Uterus (tissue), 4 donors: Measurements from ENCODE around the gene ARHGAP42. TPM values are rescaled to one million over a fixed set of nuclear protein-coding genes. Genes with fewer than 3 reads are reported as not detected.

Experiments
- DNase-seq, 2 donors: peaks; one replicate each; pipeline ENCODE4 v3.0.0-alpha.2; 2019 to 2020
- H3K27ac ChIP-seq, 2 donors: fragments of 200-600 bp; sonication (generic); 1 replicate in 1 of 2; 2 replicates in 1 of 2; pipeline ENCODE4 v1.5.1; 2016 to 2018
- H3K27me3 ChIP-seq, 2 donors: fragments of 200-600 bp; sonication (generic); one replicate each; pipeline ENCODE4 v1.5.1; 2018 to 2019; ENCODE audit warnings: control low read depth in 1 of 2
- H3K36me3 ChIP-seq, 2 donors: fragments of 200-600 bp; sonication (generic); one replicate each; pipeline ENCODE4 v1.5.1; 2019; ENCODE audit warnings: control low read depth in 1 of 2
- H3K4me1 ChIP-seq, 2 donors: fragments of 200-600 bp; sonication (generic); one replicate each; pipeline ENCODE4 v1.5.1; 2018 to 2019; ENCODE audit warnings: control low read depth in 1 of 2
- H3K4me3 ChIP-seq, 2 donors: fragments of 200-600 bp; sonication (generic); 1 replicate in 1 of 2; 2 replicates in 1 of 2; pipeline ENCODE4 v1.5.1; 2018 to 2019; ENCODE audit warnings: mild to moderate bottlenecking in 1 of 2
- H3K9me3 ChIP-seq, 2 donors: fragments of 200-600 bp; sonication (generic); one replicate each; pipeline ENCODE4 v1.5.1; 2019; ENCODE audit warnings: control low read depth in 1 of 2
- CTCF ChIP-seq, 4 experiments: fragments of 200-600 bp in 2 of 4; fragments of 450-650 bp in 2 of 4; sonication (generic) in 2 of 4; IDR thresholded peaks; one replicate each; pipeline ENCODE4 v1.5.1; 2016 to 2019; ENCODE audit warnings: antibody characterized with exemption in 4 of 4, mild to moderate bottlenecking in 2 of 4, moderate library complexity in 1 of 4
- POLR2A ChIP-seq, 2 donors: fragments of 450-650 bp; IDR thresholded peaks; one replicate each; pipeline ENCODE4 v1.6.1; 2016; ENCODE audit warnings: antibody characterized with exemption in 2 of 2, mild to moderate bottlenecking in 1 of 2, moderate library complexity in 1 of 2
- intact Hi-C: fragments of 100-400 bp; cut with DNase I; formaldehyde crosslinking; loops from one replicate; pipeline ENCODE4 v1.15.1; 2023; ENCODE audit warnings: low total_unique reads
- total RNA-seq, 4 donors: library from RNA; depleted of rRNA in 3 of 4; stranded (reverse); fragments of >200 nt in 3 of 4; gene quantifications; one replicate each; pipeline versions ENCODE4 v1.1.0 to v1.2.4, GENCODE V29; 2014 to 2023
- donor health status: DM: yes; HTN: yes; CAD: no.

The ARHGAP42 gene
- total RNA-seq, 4 donors from 2014 or later: 10.2 to 51.6 (median 21.1) TPM

GRCh38 chr11:100902454-100903141, 215.5 kb downstream of the ARHGAP42 start:
- no peaks in the 10 kb centered on the region for H3K27me3 ChIP-seq
- no peaks in the 10 kb centered on the region for H3K4me1 ChIP-seq
- intact Hi-C loops: no loop called here
- no peak overlapping the region for H3K27ac ChIP-seq
- no peak for DNase-seq
- H3K9me3 ChIP-seq: no peaks in the 10 kb centered on the region
- no peaks in the 10 kb centered on the region for H3K36me3 ChIP-seq
- H3K4me3 ChIP-seq: no peak overlapping the region
- TF ChIP-seq POLR2A (IDR thresholded peaks at IDR 0.05): no peak
- TF ChIP-seq CTCF (IDR thresholded peaks at IDR 0.05): no peak

- Histone ChIP-seq H3K27ac (no peak overlapping the region), H3K9me3 (no peaks in the 10 kb centered on the region), H3K27me3 (no peaks in the 10 kb centered on the region), H3K4me1 (no peaks in the 10 kb centered on the region), H3K36me3 (no peaks in the 10 kb centered on the region), H3K4me3 (no peak overlapping the region)
- no peak for DNase-seq
- TF ChIP-seq POLR2A (IDR thresholded peaks at IDR 0.05) (no peak), CTCF (IDR thresholded peaks at IDR 0.05) (no peak)
- intact Hi-C loops: no loop called here
Measured at GRCh38 chr11:100903284-100903683, 216.2 kb downstream of the ARHGAP42 start.

GRCh38 chr11:100905684-100906083, 218.6 kb downstream of the ARHGAP42 start:
- no peaks in the 10 kb centered on the region for H3K9me3 ChIP-seq
- H3K4me1 ChIP-seq: no peaks in the 10 kb centered on the region
- H3K27me3 ChIP-seq: no peaks in the 10 kb centered on the region
- no peaks in the 10 kb centered on the region for H3K36me3 ChIP-seq
- no peak overlapping the region for H3K27ac ChIP-seq
- intact Hi-C loops: no loop called here
- DNase-seq: no peak
- no peak overlapping the region for H3K4me3 ChIP-seq
- no peak for TF ChIP-seq POLR2A (IDR thresholded peaks at IDR 0.05)
- no peak for TF ChIP-seq CTCF (IDR thresholded peaks at IDR 0.05)

GRCh38 chr11:100908746-100909145, 221.7 kb downstream of the ARHGAP42 start:
- Histone ChIP-seq H3K4me1 (no peaks in the 10 kb centered on the region), H3K36me3 (no peaks in the 10 kb centered on the region), H3K9me3 (no peaks in the 10 kb centered on the region), H3K4me3 (no peak overlapping the region), H3K27ac (no peak overlapping the region), H3K27me3 (no peaks in the 10 kb centered on the region)
- no peak for DNase-seq
- intact Hi-C loops: no loop called here
- no peak for TF ChIP-seq CTCF (IDR thresholded peaks at IDR 0.05)
- TF ChIP-seq POLR2A (IDR thresholded peaks at IDR 0.05): no peak

- intact Hi-C loops: no loop called here
- no peaks in the 10 kb centered on the region for H3K9me3 ChIP-seq
- no peak overlapping the region for H3K4me3 ChIP-seq
- no peak for TF ChIP-seq POLR2A (IDR thresholded peaks at IDR 0.05)
- no peak for TF ChIP-seq CTCF (IDR thresholded peaks at IDR 0.05)
- H3K27ac ChIP-seq: no peak overlapping the region
- H3K36me3 ChIP-seq: no peaks in the 10 kb centered on the region
- H3K4me1 ChIP-seq: no peaks in the 10 kb centered on the region
- no peaks in the 10 kb centered on the region for H3K27me3 ChIP-seq
- DNase-seq: no peak
Measured at GRCh38 chr11:100910808-100911207, 223.7 kb downstream of the ARHGAP42 start.
